Prostate gland (tissue), 2 donors: ENCODE data around the gene UBE2L3. TPM values are rescaled to one million over a fixed set of nuclear protein-coding genes. Genes with fewer than 3 reads are reported as not detected.
A peak's percentile ranks its signal among the peaks of the same experiment; 100 is the strongest.

Experiments
- DNase-seq: peaks from one replicate; pipeline ENCODE4 v3.0.0-alpha.2; 2019; ENCODE audit warnings: low spot score
- H3K27ac ChIP-seq, 2 donors: fragments of 200-600 bp; sonication (generic); 2 replicates each; pipeline ENCODE4 v1.5.1; 2017 to 2019
- H3K27me3 ChIP-seq: fragments of 200-600 bp; sonication (generic); replicated peaks from 2 replicates; pipeline ENCODE4 v1.5.1; 2019; ENCODE audit not compliant: insufficient read depth
- H3K36me3 ChIP-seq, 2 donors: fragments of 200-600 bp; sonication (generic); 1 replicate in 1 of 2; 2 replicates in 1 of 2; pipeline versions ENCODE4 v1.5.1 to v1.8.1; 2017 to 2019
- H3K4me1 ChIP-seq: fragments of 200-600 bp; sonication (generic); replicated peaks from 2 replicates; pipeline ENCODE4 v1.5.1; 2019
- H3K4me3 ChIP-seq, 2 donors: fragments of 200-600 bp; sonication (generic); 2 replicates each; pipeline ENCODE4 v1.5.1; 2017 to 2019
- H3K9me3 ChIP-seq: fragments of 200-600 bp; sonication (generic); 2 replicates; pipeline ENCODE4 v1.5.1; 2017
- CTCF ChIP-seq, 4 experiments: fragments of 200-600 bp in 2 of 4; fragments of 450-650 bp in 2 of 4; sonication (generic) in 2 of 4; IDR thresholded peaks; 1 replicate in 3 of 4; 2 replicates in 1 of 4; pipeline ENCODE4 v1.5.1; 2016 to 2019; ENCODE audit warnings: antibody characterized with exemption in 4 of 4, mild to moderate bottlenecking in 2 of 4, moderate library complexity in 2 of 4
- POLR2A ChIP-seq: fragments of 450-650 bp; IDR thresholded peaks from one replicate; pipeline ENCODE4 v1.6.1; 2016; ENCODE audit warnings: antibody characterized with exemption, mild to moderate bottlenecking
- POLR2AphosphoS5 ChIP-seq: sonication (generic); formaldehyde crosslinking; IDR thresholded peaks from one replicate; pipeline ENCODE4 v1.6.1; 2017; ENCODE audit warnings: antibody characterized with exemption
- WGBS: methylation state at CpG from one replicate; pipeline ENCODE4 v1.1.5; 2018; 5-methylcytosine and 5-hydroxymethylcytosine counted together
- intact Hi-C: fragments of 100-400 bp; cut with DNase I; formaldehyde crosslinking; loops from one replicate; pipeline ENCODE4 v1.14.2; 2022
- total RNA-seq, 2 donors: library from RNA; depleted of rRNA; stranded (reverse); fragments of >200 nt; gene quantifications; one replicate each; pipeline ENCODE4 v1.1.0, GENCODE V29; 2016

The UBE2L3 gene
- total RNA-seq, 2 donors from 2014 or later, result 61.7 to 78.1 TPM

- H3K4me3 ChIP-seq, result no peak overlapping the region
- intact Hi-C loops, result no loop called here
- no peak for TF ChIP-seq CTCF (IDR thresholded peaks at IDR 0.05)
- TF ChIP-seq POLR2A, result no peak
- no peak for TF ChIP-seq POLR2AphosphoS5
- 73% methylated on average over 7 of the region's 7 CpGs for WGBS
- no peaks in the 10 kb centered on the region for H3K27me3 ChIP-seq
- H3K36me3 ChIP-seq, result no peaks in the 10 kb centered on the region
- DNase-seq, result no peak
- H3K4me1 ChIP-seq, result no peaks in the 10 kb centered on the region
- no peak overlapping the region for H3K27ac ChIP-seq
- H3K9me3 ChIP-seq, result no peaks in the 10 kb centered on the region
These were observed 92.5 kb downstream of the UBE2L3 start for GRCh38 chr22:21659864-21660525.

- no peak overlapping the region for H3K27ac ChIP-seq
- H3K4me1 ChIP-seq, result peaks cover 3% of the 10 kb centered on the region
- no peak for TF ChIP-seq POLR2A
- TF ChIP-seq POLR2AphosphoS5, result no peak
- TF ChIP-seq CTCF (IDR thresholded peaks at IDR 0.05), result no peak
- intact Hi-C loops, result no loop called here
- H3K36me3 ChIP-seq, result no peaks in the 10 kb centered on the region
- no peaks in the 10 kb centered on the region for H3K9me3 ChIP-seq
- 85% methylated on average over 7 of the region's 7 CpGs for WGBS
- no peaks in the 10 kb centered on the region for H3K27me3 ChIP-seq
- no peak for DNase-seq
- H3K4me3 ChIP-seq, result no peak overlapping the region
These were observed 93.4 kb downstream of the UBE2L3 start for GRCh38 chr22:21660904-21661303.

DNA sequence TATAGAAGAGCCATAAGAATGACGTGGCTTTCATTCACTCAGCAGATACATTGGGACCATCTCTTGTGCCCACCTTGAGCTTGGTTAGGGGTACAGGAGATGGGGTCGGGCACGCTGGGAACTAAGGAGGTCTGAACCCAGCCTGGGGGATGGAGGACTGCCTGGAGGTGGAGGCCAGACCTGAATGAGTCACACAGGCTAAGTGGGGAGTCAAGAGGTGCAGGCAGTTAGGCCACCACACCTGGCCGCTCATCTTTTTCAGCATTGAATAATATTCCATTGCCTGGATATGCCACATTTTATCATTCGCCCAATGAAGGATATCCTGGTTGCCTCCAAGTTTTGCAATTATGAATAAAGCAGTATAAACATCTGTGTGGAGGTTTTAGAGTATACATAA is 94.5 kb downstream of the UBE2L3 start:
- Histone ChIP-seq H3K4me1 (peaks cover 3% of the 10 kb centered on the region), H3K27ac (no peak overlapping the region), H3K27me3 (no peaks in the 10 kb centered on the region), H3K4me3 (no peak overlapping the region), H3K9me3 (no peaks in the 10 kb centered on the region), H3K36me3 (no peaks in the 10 kb centered on the region)
- DNase-seq, result no peak
- no peak for TF ChIP-seq POLR2A
- intact Hi-C loops, result no loop called here
- WGBS, result 91% methylated on average over 5 of the region's 5 CpGs

DNA sequence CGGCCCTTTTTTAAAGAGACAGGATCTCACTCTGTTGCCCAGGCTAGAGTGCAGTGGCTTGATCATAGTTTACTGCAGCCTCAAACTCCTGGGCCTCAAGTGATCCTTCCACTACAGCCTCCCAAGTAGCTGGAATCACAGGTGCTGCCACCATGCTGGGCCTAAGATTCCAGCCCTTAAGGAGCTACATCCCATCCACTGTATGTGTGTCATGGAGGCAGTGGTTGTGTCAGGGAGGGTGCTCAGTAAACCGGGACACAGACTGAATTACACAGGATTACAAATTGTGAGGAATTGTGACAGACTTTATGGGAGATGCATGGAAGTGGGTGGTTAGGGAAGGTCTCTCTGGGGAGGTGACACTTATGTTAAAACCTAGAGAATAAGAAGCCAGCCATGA is 96.2 kb downstream of the UBE2L3 start:
- Histone ChIP-seq H3K4me1 (peaks cover 3% of the 10 kb centered on the region), H3K27me3 (no peaks in the 10 kb centered on the region), H3K4me3 (no peak overlapping the region), H3K9me3 (no peaks in the 10 kb centered on the region), H3K36me3 (no peaks in the 10 kb centered on the region), H3K27ac (no peak overlapping the region)
- WGBS, result 82% methylated on average over 1 of the region's 2 CpGs
- no peak for TF ChIP-seq POLR2AphosphoS5
- TF ChIP-seq POLR2A, result no peak
- TF ChIP-seq CTCF (IDR thresholded peaks at IDR 0.05), result no peak
- intact Hi-C loops, result no loop called here
- DNase-seq, result no peak

DNA sequence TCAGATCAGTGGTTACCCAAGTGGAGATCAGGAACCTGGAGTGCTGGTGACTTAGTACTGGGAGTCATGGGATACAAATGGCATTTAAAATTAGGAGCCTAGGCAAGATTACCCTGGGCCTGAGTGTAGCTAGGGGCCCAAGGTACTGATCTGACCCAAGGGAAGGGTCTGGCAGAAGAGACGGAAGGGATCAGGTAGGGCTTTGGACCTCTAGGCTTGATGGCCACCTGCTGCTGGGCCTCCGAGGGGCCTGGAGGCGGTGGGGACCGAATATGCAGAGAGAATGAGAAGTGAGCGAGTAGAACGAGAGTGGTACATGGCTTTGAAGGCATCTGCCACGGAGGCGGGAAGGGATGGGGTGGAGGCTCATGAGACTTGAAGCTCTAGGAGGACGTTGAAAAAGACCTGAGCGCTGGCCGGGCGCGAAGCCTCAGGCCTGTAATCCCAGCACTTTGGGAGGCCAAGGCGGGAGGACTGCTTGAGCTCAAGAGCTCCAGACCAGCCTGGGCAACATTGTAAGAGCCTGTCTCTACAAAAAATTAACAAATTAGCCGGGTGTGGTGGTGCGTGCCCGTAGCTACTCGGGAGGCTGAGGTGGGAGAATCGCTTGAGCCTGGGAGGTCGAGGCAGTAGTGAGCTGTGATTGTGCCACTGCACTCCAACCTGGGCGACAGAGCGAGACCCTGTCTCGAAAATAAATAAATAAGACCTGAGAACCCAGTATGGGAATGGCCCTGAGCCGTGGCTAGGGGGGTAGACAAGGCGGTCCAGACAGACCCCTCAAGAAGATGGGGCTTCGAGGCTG is 97.7 kb downstream of the UBE2L3 start:
- intact Hi-C loops, result no loop called here
- peak overlapping the region; percentile 83 to 86 for H3K27ac ChIP-seq
- TF ChIP-seq CTCF (IDR thresholded peaks at IDR 0.05) (no peak), POLR2AphosphoS5 (no peak), POLR2A (no peak)
- no peaks in the 10 kb centered on the region for H3K27me3 ChIP-seq
- no peaks in the 10 kb centered on the region for H3K9me3 ChIP-seq
- H3K36me3 ChIP-seq, result no peaks in the 10 kb centered on the region
- 70% methylated on average over 26 of the region's 26 CpGs for WGBS
- no peak for DNase-seq
- H3K4me3 ChIP-seq, result peak overlapping the region; percentile 78 to 85
- peaks cover 3% of the 10 kb centered on the region for H3K4me1 ChIP-seq
